ENCODE results near the gene RTKN. TPM values are rescaled to one million over a fixed set of nuclear protein-coding genes. Genes with fewer than 3 reads are reported as not detected.

Gene RTKN
- total and polyA plus RNA-seq, 2 of the 13 experiments (the other 11 are each of a cell fraction or from before 2014, with no cell fraction given): 159 to 166 TPM

- TF ChIP-seq SKIL (CRISPR knock-in tag; IDR thresholded peaks at IDR 0.05; ENCODE audit: borderline replicate concordance): no peak
- peak; percentile 86; the same call in 1 of the 2 replicates for TF ChIP-seq CREBL2 (CRISPR knock-in tag; IDR thresholded peaks at IDR 0.05; ENCODE audit: borderline replicate concordance)
- TF ChIP-seq, protein P1, sequence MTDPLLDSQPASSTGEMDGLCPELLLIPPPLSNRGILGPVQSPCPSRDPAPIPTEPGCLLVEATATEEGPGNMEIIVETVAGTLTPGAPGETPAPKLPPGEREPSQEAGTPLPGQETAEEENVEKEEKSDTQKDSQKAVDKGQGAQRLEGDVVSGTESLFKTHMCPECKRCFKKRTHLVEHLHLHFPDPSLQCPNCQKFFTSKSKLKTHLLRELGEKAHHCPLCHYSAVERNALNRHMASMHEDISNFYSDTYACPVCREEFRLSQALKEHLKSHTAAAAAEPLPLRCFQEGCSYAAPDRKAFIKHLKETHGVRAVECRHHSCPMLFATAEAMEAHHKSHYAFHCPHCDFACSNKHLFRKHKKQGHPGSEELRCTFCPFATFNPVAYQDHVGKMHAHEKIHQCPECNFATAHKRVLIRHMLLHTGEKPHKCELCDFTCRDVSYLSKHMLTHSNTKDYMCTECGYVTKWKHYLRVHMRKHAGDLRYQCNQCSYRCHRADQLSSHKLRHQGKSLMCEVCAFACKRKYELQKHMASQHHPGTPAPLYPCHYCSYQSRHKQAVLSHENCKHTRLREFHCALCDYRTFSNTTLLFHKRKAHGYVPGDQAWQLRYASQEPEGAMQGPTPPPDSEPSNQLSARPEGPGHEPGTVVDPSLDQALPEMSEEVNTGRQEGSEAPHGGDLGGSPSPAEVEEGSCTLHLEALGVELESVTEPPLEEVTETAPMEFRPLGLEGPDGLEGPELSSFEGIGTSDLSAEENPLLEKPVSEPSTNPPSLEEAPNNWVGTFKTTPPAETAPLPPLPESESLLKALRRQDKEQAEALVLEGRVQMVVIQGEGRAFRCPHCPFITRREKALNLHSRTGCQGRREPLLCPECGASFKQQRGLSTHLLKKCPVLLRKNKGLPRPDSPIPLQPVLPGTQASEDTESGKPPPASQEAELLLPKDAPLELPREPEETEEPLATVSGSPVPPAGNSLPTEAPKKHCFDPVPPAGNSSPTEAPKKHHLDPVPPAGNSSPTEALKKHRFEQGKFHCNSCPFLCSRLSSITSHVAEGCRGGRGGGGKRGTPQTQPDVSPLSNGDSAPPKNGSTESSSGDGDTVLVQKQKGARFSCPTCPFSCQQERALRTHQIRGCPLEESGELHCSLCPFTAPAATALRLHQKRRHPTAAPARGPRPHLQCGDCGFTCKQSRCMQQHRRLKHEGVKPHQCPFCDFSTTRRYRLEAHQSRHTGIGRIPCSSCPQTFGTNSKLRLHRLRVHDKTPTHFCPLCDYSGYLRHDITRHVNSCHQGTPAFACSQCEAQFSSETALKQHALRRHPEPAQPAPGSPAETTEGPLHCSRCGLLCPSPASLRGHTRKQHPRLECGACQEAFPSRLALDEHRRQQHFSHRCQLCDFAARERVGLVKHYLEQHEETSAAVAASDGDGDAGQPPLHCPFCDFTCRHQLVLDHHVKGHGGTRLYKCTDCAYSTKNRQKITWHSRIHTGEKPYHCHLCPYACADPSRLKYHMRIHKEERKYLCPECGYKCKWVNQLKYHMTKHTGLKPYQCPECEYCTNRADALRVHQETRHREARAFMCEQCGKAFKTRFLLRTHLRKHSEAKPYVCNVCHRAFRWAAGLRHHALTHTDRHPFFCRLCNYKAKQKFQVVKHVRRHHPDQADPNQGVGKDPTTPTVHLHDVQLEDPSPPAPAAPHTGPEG (CRISPR knock-in tag; IDR thresholded peaks at IDR 0.05): no peak
- no peak for TF ChIP-seq ZNF232 (CRISPR knock-in tag; IDR thresholded peaks at IDR 0.05; ENCODE audit: borderline replicate concordance)
- no peak for TF ChIP-seq ZNF124 (CRISPR knock-in tag; IDR thresholded peaks at IDR 0.05)
- TF ChIP-seq GFI1 (CRISPR knock-in tag; IDR thresholded peaks at IDR 0.05; ENCODE audit: borderline replicate concordance): peak; percentile 77; the same call in 1 of the 2 replicates
- TF ChIP-seq ZNF432 (CRISPR knock-in tag; IDR thresholded peaks at IDR 0.05; ENCODE audit: borderline replicate concordance): no peak
- TF ChIP-seq ZNF329 (CRISPR knock-in tag; IDR thresholded peaks at IDR 0.05; ENCODE audit: low read depth): no peak
- no peak for TF ChIP-seq ZBTB33 (CRISPR knock-in tag; IDR thresholded peaks at IDR 0.05)
- TF ChIP-seq POLR2A (IDR thresholded peaks at IDR 0.05; ENCODE audit: insufficient read depth in 1 of 2, low read depth in 2 of 2, low read length in 2 of 2): peak in 1 of 2 experiments; percentile 62; a peak in 2 of 4 replicates
- peak; percentile 31; the same call in 1 of the 2 replicates for TF ChIP-seq PHF8 (CRISPR knock-in tag; IDR thresholded peaks at IDR 0.05)
- TF ChIP-seq ZEB1 (IDR thresholded peaks at IDR 0.05; ENCODE audit: insufficient replicate concordance, low read depth): no peak
- TF ChIP-seq PCBP2 (optimal IDR thresholded peaks at IDR 0.05; ENCODE audit: low read depth, low read length, poor library complexity, severe bottlenecking): no peak
- TF ChIP-seq MIER2 (CRISPR knock-in tag; IDR thresholded peaks at IDR 0.05): no peak
- TF ChIP-seq ZNF138 (CRISPR knock-in tag; IDR thresholded peaks at IDR 0.05; ENCODE audit: low read depth): no peak
- no peak for TF ChIP-seq ZBTB43 (CRISPR knock-in tag; conservative IDR thresholded peaks at IDR 0.05)
- TF ChIP-seq KDM2A (CRISPR knock-in tag; IDR thresholded peaks at IDR 0.05; ENCODE audit: borderline replicate concordance, low read depth): peak; percentile 96
- TF ChIP-seq NFRKB (IDR thresholded peaks at IDR 0.05): no peak
Observed at GRCh38 chr2:74458132-74458937, 16.6 kb upstream of the RTKN start, which contains the start of gene WBP1 (continued).
